Upper lobe of left lung (tissue), 4 donors: ENCODE results near the gene WBP2NL.

Experiments used
- EP300 ChIP-seq, 4 donors: sonication (generic); formaldehyde crosslinking; IDR thresholded peaks; one replicate each; pipeline ENCODE4 v1.5.1; 2017; ENCODE audit warnings: antibody characterized with exemption in 4 of 4, control low read depth in 2 of 4
- POLR2A ChIP-seq, 4 donors: fragments of 450-650 bp; IDR thresholded peaks; one replicate each; pipeline ENCODE4 v1.5.1; 2016 to 2017; ENCODE audit warnings: antibody characterized with exemption in 4 of 4, mild to moderate bottlenecking in 2 of 4
- POLR2AphosphoS5 ChIP-seq, 2 donors: sonication (generic); formaldehyde crosslinking; IDR thresholded peaks; one replicate each; pipeline ENCODE4 v1.5.1; 2017; ENCODE audit warnings: antibody characterized with exemption in 2 of 2
- TF ChIP-seq, protein P1 (sequence below), 6 experiments: fragments of 450-650 bp in 4 of 6; fragments of 200-600 bp in 2 of 6; sonication (generic) in 2 of 6; IDR thresholded peaks; one replicate each; pipeline ENCODE4 v1.5.1; 2016 to 2019; ENCODE audit warnings: antibody characterized with exemption in 6 of 6

DNA sequence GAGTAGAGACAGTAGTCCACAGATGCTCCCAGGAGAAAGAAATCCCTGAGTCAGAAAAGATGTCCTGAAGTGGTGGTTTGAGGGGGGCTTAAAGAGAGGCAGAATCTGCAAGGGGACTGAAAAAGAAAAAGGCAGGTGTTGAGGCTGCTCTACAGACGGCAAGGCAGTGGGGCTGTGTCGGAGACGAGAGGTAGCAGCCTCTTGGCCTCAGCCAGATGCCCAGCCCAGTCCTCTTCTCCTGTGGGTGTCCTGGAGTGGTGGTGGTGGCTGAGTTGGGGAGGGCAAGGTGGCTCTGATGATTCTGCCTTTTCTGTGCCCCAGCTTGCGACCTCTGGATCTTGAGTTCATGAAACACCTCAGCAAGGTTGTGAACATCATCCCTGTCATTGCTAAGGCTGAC lies 9.3 kb upstream of the WBP2NL start:
- TF ChIP-seq, protein P1, sequence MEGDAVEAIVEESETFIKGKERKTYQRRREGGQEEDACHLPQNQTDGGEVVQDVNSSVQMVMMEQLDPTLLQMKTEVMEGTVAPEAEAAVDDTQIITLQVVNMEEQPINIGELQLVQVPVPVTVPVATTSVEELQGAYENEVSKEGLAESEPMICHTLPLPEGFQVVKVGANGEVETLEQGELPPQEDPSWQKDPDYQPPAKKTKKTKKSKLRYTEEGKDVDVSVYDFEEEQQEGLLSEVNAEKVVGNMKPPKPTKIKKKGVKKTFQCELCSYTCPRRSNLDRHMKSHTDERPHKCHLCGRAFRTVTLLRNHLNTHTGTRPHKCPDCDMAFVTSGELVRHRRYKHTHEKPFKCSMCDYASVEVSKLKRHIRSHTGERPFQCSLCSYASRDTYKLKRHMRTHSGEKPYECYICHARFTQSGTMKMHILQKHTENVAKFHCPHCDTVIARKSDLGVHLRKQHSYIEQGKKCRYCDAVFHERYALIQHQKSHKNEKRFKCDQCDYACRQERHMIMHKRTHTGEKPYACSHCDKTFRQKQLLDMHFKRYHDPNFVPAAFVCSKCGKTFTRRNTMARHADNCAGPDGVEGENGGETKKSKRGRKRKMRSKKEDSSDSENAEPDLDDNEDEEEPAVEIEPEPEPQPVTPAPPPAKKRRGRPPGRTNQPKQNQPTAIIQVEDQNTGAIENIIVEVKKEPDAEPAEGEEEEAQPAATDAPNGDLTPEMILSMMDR (IDR thresholded peaks at IDR 0.05), result no peak
- TF ChIP-seq POLR2AphosphoS5 (IDR thresholded peaks at IDR 0.05) (no peak), POLR2A (IDR thresholded peaks at IDR 0.05) (no peak), EP300 (IDR thresholded peaks at IDR 0.05) (no peak)
